ENCODE results near the gene TPM2. TPM values are rescaled to one million over a fixed set of nuclear protein-coding genes. Genes with fewer than 3 reads are reported as not detected.

Gene TPM2
- total and polyA plus RNA-seq, 9 of the 15 experiments (the other 6 are each of a cell fraction or from before 2014, with no cell fraction given) = 0.28 to 16.1 (median 4.5) TPM

DNA sequence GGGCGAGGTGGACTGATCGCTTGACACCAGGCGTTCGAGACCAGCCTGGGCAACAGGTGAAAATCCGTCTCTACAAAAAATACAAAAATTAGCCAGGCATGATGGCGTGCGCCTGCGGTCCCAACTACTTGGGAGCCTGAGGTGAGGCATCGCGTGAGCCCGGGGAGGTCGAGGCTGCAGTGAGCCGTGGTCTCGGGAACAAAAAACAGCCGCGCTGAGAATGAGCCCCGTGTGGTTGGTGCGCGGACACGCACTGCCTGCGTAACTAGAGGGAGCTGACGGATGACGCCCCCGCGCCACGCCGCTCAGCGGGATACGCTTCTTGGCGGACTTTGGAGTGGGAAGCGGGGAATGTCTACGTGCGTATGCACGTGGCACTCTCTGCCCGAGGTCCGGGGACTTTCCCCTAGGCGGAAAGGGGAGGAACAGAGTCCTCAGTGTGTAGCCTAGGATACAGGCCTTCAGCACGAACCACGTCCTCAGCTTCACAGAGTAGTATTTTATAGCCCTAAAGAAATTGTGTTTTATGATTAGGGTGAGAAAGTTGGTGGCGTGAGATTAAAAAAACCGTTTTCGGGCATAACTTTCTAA is 32.1 kb downstream of the TPM2 start, which contains the start of gene RMRP (continued):
- TF ChIP-seq, protein P1, sequence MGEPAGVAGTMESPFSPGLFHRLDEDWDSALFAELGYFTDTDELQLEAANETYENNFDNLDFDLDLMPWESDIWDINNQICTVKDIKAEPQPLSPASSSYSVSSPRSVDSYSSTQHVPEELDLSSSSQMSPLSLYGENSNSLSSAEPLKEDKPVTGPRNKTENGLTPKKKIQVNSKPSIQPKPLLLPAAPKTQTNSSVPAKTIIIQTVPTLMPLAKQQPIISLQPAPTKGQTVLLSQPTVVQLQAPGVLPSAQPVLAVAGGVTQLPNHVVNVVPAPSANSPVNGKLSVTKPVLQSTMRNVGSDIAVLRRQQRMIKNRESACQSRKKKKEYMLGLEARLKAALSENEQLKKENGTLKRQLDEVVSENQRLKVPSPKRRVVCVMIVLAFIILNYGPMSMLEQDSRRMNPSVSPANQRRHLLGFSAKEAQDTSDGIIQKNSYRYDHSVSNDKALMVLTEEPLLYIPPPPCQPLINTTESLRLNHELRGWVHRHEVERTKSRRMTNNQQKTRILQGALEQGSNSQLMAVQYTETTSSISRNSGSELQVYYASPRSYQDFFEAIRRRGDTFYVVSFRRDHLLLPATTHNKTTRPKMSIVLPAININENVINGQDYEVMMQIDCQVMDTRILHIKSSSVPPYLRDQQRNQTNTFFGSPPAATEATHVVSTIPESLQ (CRISPR knock-in tag; IDR thresholded peaks at IDR 0.05) = peak; percentile 82; the same call in 1 of the 2 replicates
- TF ChIP-seq GATAD2B (IDR thresholded peaks at IDR 0.05; ENCODE audit: borderline replicate concordance) (peak; percentile 35), SMARCE1 (IDR thresholded peaks at IDR 0.05) (0 out of 2 replicates have a peak, but pooled peaks have one; percentile 55), ZNF785 (CRISPR knock-in tag; IDR thresholded peaks at IDR 0.05) (no peak), ZNF12 (CRISPR knock-in tag; IDR thresholded peaks at IDR 0.05) (0 out of 2 replicates have a peak, but pooled peaks have one; percentile 26), SAFB2 (IDR thresholded peaks at IDR 0.05; ENCODE audit: borderline replicate concordance, low read depth, low read length, severe bottlenecking) (no peak), YY1 (IDR thresholded peaks at IDR 0.05; ENCODE audit: borderline replicate concordance in 1 of 3, control insufficient read depth in 1 of 3, extremely low read depth in 1 of 3, insufficient read depth in 3 of 3, insufficient read length in 1 of 3, insufficient replicate concordance in 2 of 3, low read depth in 1 of 3, low read length in 2 of 3) (peak in 2 of 3 experiments; percentile 56 to 62), ZC3H4 (CRISPR knock-in tag; IDR thresholded peaks at IDR 0.05; ENCODE audit: borderline replicate concordance) (no peak), LEF1 (IDR thresholded peaks at IDR 0.05) (no peak)
- TF ChIP-seq, protein P2, sequence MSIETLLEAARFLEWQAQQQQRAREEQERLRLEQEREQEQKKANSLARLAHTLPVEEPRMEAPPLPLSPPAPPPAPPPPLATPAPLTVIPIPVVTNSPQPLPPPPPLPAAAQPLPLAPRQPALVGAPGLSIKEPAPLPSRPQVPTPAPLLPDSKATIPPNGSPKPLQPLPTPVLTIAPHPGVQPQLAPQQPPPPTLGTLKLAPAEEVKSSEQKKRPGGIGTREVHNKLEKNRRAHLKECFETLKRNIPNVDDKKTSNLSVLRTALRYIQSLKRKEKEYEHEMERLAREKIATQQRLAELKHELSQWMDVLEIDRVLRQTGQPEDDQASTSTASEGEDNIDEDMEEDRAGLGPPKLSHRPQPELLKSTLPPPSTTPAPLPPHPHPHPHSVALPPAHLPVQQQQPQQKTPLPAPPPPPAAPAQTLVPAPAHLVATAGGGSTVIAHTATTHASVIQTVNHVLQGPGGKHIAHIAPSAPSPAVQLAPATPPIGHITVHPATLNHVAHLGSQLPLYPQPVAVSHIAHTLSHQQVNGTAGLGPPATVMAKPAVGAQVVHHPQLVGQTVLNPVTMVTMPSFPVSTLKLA (conservative IDR thresholded peaks at IDR 0.05) = peak; percentile 97 to 98
- TF ChIP-seq, protein P3, sequence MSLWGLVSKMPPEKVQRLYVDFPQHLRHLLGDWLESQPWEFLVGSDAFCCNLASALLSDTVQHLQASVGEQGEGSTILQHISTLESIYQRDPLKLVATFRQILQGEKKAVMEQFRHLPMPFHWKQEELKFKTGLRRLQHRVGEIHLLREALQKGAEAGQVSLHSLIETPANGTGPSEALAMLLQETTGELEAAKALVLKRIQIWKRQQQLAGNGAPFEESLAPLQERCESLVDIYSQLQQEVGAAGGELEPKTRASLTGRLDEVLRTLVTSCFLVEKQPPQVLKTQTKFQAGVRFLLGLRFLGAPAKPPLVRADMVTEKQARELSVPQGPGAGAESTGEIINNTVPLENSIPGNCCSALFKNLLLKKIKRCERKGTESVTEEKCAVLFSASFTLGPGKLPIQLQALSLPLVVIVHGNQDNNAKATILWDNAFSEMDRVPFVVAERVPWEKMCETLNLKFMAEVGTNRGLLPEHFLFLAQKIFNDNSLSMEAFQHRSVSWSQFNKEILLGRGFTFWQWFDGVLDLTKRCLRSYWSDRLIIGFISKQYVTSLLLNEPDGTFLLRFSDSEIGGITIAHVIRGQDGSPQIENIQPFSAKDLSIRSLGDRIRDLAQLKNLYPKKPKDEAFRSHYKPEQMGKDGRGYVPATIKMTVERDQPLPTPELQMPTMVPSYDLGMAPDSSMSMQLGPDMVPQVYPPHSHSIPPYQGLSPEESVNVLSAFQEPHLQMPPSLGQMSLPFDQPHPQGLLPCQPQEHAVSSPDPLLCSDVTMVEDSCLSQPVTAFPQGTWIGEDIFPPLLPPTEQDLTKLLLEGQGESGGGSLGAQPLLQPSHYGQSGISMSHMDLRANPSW (CRISPR knock-in tag; IDR thresholded peaks at IDR 0.05) = no peak
